Liver (tissue), 3 donors: Measurements from ENCODE around the gene BUD13.

Experiments used
- CTCF ChIP-seq: fragments of 150-350 bp; IDR thresholded peaks from 2 replicates; pipeline ENCODE4 v1.5.1; 2017; ENCODE audit warnings: improper control_type of control experiment, low read depth, low read length; ENCODE audit not compliant: missing input control
- EGR1 ChIP-seq, 2 donors: IDR thresholded peaks; 2 replicates each; pipeline ENCODE4 v1.6.1; 2016 to 2018; ENCODE audit warnings: antibody characterized with exemption in 2 of 2, low read depth in 2 of 2
- MAX ChIP-seq: IDR thresholded peaks from 2 replicates; pipeline ENCODE4 v1.6.1; 2016; ENCODE audit warnings: antibody characterized with exemption
- RAD21 ChIP-seq, 2 donors: IDR thresholded peaks; 2 replicates each; pipeline ENCODE4 v1.6.1; 2016; ENCODE audit warnings: antibody characterized with exemption in 2 of 2, mild to moderate bottlenecking in 2 of 2
- RXRA ChIP-seq, 2 donors: IDR thresholded peaks; 2 replicates each; pipeline ENCODE4 v1.6.1; 2017 to 2018; ENCODE audit warnings: antibody characterized with exemption in 2 of 2, mild to moderate bottlenecking in 1 of 2
- TAF1 ChIP-seq: conservative IDR thresholded peaks from 2 replicates; pipeline ENCODE4 v1.6.1; 2016; ENCODE audit warnings: antibody characterized with exemption, mild to moderate bottlenecking
- ZBTB33 ChIP-seq: IDR thresholded peaks from 2 replicates; pipeline ENCODE4 v1.6.1; 2016; ENCODE audit warnings: antibody characterized with exemption
- donor health status: healthy.
- donor health status: healthy.

- TF ChIP-seq CTCF (no peak), MAX (no peak), RAD21 (IDR thresholded peaks at IDR 0.05) (no peak), EGR1 (IDR thresholded peaks at IDR 0.05; ENCODE audit: low read depth in 2 of 2) (no peak), TAF1 (no peak), RXRA (IDR thresholded peaks at IDR 0.05) (no peak), ZBTB33 (no peak)
Observed at GRCh38 chr11:116812109-116812508, 39.3 kb upstream of the BUD13 start.
